ENCODE data around the gene ASXL3.

ASXL3 gene

GRCh38 chr18:33712719-33713118 is 134.7 kb downstream of the ASXL3 start:
- no peak for DNase-seq (ENCODE audit: low read depth in 1 of 2, low spot score in 1 of 2)

DNA sequence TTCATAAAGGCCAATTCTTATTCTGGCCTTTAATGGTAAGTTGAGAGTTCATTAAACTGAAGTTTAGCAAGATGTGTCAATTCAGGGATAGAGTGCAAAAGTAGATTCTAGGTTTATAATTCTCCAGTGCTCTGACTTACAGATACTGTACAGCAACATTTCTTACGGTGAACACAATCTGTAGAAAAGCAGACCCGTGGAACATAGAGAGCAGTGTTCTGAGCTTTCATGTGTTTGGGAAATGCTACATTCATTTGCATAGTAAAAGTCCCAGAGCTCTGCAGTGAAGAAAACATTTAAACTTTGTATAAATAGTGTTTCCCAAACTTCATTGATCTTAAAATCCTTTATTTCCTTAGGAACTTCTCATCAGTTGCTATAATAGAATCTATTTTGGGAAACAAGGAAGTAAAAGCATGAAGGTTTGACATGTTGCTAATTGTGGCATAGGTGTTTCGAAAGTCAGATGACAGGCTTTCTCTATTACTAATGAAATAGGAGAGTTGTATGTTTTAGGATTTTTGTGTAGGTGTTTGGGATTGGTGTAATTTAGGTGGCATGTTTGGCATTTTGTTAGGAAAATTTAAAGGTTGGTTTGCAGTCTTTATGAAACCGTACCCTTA is 138.2 kb downstream of the ASXL3 start:
- DNase-seq (ENCODE audit: low read depth in 1 of 2, low spot score in 1 of 2) = no peak

GRCh38 chr18:33717339-33717738 is 139.3 kb downstream of the ASXL3 start:
- no peak for DNase-seq (ENCODE audit: low read depth in 1 of 2, low spot score in 1 of 2)

- no peak for DNase-seq (ENCODE audit: low read depth in 1 of 2, low spot score in 1 of 2)
Observed at GRCh38 chr18:33720133-33720532, 142.1 kb downstream of the ASXL3 start.

DNA sequence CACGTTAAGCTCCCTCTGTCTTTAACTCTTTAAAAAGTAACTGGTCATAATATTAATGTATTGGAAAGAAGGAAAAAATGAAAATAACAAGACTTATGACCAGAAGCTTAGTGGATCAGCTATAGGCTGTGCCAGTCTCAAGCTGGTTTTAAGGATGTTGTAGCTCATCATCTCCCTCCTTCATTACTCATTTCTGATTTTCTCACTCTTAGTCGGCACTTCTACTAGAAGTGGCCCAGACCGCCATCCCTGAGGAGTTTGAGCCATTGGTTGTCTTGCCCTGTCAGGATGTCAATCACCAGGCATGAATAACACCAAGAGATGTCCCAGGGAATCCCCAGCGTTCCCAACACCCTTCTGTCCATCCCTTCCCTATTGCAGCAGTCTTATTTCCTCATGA is 151.5 kb downstream of the ASXL3 start:
- DNase-seq (ENCODE audit: low read depth in 1 of 2, low spot score in 1 of 2) = no peak

GRCh38 chr18:33733376-33733775 is 155.4 kb downstream of the ASXL3 start:
- DNase-seq (ENCODE audit: low read depth in 1 of 2, low spot score in 1 of 2) = no peak

- no peak for DNase-seq (ENCODE audit: low read depth in 1 of 2, low spot score in 1 of 2)
Observed at GRCh38 chr18:33735428-33735827, 157.4 kb downstream of the ASXL3 start.

GRCh38 chr18:33741760-33742159 is 163.7 kb downstream of the ASXL3 start:
- DNase-seq (ENCODE audit: low read depth in 1 of 2, low spot score in 1 of 2) = no peak

DNA sequence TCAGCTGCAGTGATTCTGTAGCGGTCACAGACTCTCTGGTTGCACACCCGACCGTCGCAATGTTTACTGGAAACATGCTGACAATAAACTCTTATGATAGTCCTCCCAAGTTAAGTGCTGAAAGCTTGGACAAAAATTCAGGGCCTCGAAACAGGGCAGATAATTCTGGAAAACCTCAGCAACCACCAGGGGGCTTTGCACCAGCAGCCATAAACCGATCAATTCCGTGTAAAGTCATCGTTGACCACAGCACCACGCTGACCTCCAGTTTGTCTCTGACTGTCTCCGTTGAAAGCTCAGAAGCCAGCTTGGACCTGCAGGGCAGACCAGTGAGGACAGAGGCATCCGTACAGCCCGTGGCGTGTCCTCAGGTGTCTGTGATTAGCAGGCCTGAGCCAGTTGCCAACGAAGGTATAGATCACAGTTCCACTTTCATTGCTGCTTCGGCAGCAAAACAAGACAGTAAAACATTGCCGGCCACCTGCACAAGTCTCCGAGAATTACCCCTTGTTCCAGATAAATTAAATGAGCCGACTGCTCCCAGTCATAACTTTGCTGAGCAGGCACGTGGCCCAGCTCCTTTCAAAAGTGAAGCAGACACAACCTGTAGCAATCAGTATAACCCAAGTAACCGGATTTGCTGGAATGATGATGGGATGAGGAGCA is 166.1 kb downstream of the ASXL3 start:
- no peak for DNase-seq (ENCODE audit: low read depth in 1 of 2, low spot score in 1 of 2)

DNA sequence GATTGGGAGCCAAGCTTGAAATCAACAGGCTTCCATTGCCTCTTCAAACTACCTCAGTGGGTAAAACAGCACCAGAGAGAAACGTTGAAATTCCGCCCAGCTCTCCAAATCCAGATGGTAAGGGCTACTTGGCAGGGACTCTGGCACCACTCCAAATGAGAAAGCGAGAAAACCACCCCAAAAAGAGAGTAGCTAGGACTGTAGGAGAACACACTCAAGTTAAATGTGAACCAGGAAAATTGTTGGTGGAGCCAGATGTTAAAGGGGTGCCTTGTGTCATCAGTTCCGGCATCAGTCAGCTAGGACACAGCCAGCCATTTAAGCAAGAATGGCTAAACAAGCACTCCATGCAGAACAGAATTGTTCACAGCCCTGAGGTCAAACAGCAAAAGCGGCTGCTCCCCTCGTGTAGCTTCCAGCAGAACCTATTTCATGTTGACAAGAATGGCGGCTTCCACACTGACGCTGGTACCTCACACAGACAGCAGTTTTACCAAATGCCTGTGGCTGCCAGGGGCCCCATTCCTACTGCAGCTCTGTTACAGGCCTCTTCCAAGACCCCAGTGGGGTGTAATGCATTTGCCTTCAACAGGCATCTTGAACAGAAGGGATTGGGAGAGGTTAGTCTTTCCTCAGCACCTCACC is 167.3 kb downstream of the ASXL3 start:
- no peak for DNase-seq (ENCODE audit: low read depth in 1 of 2, low spot score in 1 of 2)

DNA sequence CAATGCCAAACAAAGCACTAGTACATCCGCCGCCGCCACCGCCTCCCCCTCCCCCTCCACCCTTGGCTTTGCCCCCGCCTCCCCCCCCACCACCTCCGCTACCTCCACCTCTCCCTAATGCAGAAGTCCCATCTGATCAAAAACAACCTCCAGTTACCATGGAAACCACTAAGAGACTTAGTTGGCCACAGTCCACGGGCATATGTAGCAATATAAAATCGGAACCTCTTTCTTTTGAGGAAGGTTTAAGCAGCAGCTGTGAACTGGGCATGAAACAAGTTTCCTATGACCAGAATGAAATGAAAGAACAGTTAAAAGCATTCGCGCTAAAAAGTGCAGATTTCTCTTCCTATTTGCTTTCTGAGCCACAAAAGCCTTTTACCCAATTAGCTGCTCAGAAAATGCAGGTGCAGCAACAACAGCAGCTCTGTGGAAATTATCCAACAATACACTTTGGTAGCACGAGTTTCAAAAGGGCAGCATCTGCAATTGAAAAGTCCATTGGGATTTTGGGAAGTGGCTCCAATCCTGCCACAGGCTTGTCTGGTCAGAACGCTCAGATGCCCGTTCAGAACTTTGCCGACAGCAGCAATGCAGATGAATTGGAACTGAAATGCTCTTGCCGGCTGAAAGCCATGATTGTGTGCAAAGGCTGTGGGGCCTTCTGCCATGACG is 168.0 kb downstream of the ASXL3 start:
- DNase-seq (ENCODE audit: low read depth in 1 of 2, low spot score in 1 of 2) = no peak

GRCh38 chr18:33749834-33750233 is 171.8 kb downstream of the ASXL3 start:
- no peak for DNase-seq (ENCODE audit: low read depth in 1 of 2, low spot score in 1 of 2)

DNA sequence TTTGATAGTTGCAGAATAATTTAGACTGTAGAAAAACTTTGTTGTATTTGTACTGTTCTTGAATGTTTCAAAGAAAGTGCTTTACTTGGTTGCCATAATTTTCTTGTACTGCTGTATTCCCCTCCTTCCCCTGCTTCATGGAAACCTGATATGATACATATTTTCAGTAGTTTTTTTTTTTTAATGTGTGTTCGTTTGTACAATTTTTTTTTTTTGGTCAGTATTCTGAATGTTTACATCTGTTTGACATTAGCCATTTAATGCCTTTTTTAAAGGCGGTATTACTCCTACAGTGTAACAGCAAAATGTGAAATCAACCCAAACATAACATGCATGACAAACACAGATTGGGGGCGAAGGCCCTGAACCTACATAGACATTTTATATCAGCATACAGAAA is 172.3 kb downstream of the ASXL3 start:
- no peak for DNase-seq (ENCODE audit: low read depth in 1 of 2, low spot score in 1 of 2)

GRCh38 chr18:33751613-33752221 is 173.7 kb downstream of the ASXL3 start:
- DNase-seq (ENCODE audit: low read depth in 1 of 2, low spot score in 1 of 2) = no peak

GRCh38 chr18:33755391-33755790 is 177.4 kb downstream of the ASXL3 start:
- DNase-seq (ENCODE audit: low read depth in 1 of 2, low spot score in 1 of 2) = no peak

DNA sequence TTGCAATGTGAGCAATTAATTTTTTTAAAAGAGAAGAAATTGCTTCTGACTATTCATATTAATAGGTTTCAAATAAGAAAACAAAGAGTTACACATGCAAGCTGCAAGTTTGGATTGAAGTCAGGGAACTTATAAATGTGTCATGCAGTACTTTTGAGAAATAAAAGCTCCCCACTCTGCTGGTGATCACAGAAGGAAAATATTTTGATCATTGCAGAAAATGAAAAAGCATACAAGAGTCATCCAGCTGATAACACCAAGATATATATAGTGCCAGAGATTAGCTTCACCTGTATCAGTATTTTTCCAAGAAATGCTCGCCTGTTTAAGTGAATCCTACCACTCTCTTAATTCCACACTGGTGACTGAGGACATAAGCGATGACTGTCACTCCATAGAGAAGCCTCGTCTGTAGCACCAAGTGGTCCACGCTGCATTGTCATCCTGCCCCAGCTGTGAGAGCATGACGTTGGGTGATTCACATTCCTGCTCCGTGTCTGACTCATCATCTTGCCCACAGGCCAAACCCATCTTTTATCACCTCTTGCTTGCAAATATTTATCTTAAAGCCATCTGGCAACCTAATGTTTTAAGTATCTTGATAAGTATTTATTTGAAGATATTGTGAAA is 178.0 kb downstream of the ASXL3 start:
- no peak for DNase-seq (ENCODE audit: low read depth in 1 of 2, low spot score in 1 of 2)

GRCh38 chr18:33757037-33757436 is 179.0 kb downstream of the ASXL3 start:
- no peak for DNase-seq (ENCODE audit: low read depth in 1 of 2, low spot score in 1 of 2)

- DNase-seq (ENCODE audit: low read depth in 1 of 2, low spot score in 1 of 2) = no peak
Observed at GRCh38 chr18:33761363-33761762, 183.3 kb downstream of the ASXL3 start.

DNA sequence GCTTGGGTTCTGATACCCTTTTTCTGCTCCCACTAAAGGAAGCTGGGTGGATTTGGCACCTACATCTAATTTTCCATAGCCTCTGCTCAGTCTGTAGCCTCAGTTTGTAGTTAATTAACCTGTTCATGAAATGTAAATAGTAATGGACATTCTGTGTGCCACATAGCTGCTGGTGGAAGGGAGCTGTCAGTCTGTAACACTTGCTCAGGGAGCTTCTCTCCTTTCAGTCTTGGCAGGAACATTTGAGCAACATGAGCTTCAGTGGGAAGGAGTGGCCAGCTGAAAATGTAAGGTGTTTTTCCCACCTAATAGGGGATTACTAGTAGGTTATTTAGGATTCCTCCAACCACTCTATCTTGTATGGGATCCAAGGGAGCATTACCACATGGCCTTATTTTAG is 203.4 kb downstream of the ASXL3 start:
- no peak for DNase-seq (ENCODE audit: low read depth in 1 of 2, low spot score in 1 of 2)

Data from activated CD4-positive, alpha-beta T cell treated with anti-CD3 and anti-CD28 coated beads, Interleukin-2, amount 50 U/mL, for 24 hours (primary cell).